Mesenchymal stem cell (in vitro differentiated cells and primary cell): ENCODE data around the gene ASL. TPM values are rescaled to one million over a fixed set of nuclear protein-coding genes. Genes with fewer than 3 reads are reported as not detected.
"Not testable (repeated sequence)": the region's sequence is repeated elsewhere in the genome, so short reads cannot be mapped to it uniquely, and the experiment has no call there.

Source experiments
- DNase-seq: peaks from one replicate; pipeline ENCODE4 v3.0.0-alpha.2; 2013
- H2AFZ ChIP-seq: one replicate; pipeline ENCODE4 v1.6.1; 2013; ENCODE audit warnings: low read depth, mild to moderate bottlenecking, control low read depth, inconsistent platforms, low read length, moderate library complexity
- H2AK5ac ChIP-seq: 2 replicates; pipeline ENCODE4 v1.6.1; 2013; ENCODE audit warnings: low read length, moderate library complexity, mild to moderate bottlenecking, inconsistent platforms; ENCODE audit not compliant: severe bottlenecking
- H2BK120ac ChIP-seq: one replicate; pipeline ENCODE4 v1.6.1; 2013; ENCODE audit warnings: low read depth, mild to moderate bottlenecking, inconsistent platforms, low read length, moderate library complexity
- H2BK12ac ChIP-seq, 2 experiments: one replicate each; pipeline ENCODE4 v1.6.1; 2013; ENCODE audit warnings: inconsistent platforms in 2 of 2, low read length in 2 of 2, mild to moderate bottlenecking in 2 of 2, moderate library complexity in 2 of 2, control low read depth in 1 of 2
- H2BK15ac ChIP-seq: one replicate; pipeline ENCODE4 v1.6.1; 2013; ENCODE audit warnings: mild to moderate bottlenecking, low read depth, inconsistent platforms; ENCODE audit not compliant: poor library complexity, severe bottlenecking
- H2BK5ac ChIP-seq: 2 replicates; pipeline ENCODE4 v1.6.1; 2013; ENCODE audit warnings: low read depth, mild to moderate bottlenecking, low read length, control low read depth, inconsistent platforms; ENCODE audit not compliant: poor library complexity, severe bottlenecking
- H3K14ac ChIP-seq, 2 experiments: one replicate each; pipeline ENCODE4 v1.6.1; 2013; ENCODE audit warnings: inconsistent platforms in 2 of 2, low read length in 2 of 2, control low read depth in 1 of 2, mild to moderate bottlenecking in 1 of 2, moderate library complexity in 1 of 2
- H3K18ac ChIP-seq, 2 experiments: one replicate each; pipeline ENCODE4 v1.6.1; 2013; ENCODE audit warnings: inconsistent platforms in 2 of 2, low read length in 2 of 2, control low read depth in 1 of 2, low read depth in 1 of 2, mild to moderate bottlenecking in 1 of 2
- H3K23ac ChIP-seq, 2 experiments: one replicate each; pipeline ENCODE4 v1.6.1; 2013; ENCODE audit warnings: inconsistent platforms in 2 of 2, low read length in 2 of 2, mild to moderate bottlenecking in 2 of 2, moderate library complexity in 2 of 2, control low read depth in 1 of 2
- H3K27ac ChIP-seq: 2 replicates; pipeline ENCODE4 v1.5.1; 2013; ENCODE audit warnings: mild to moderate bottlenecking, moderate library complexity, low read length, control low read depth, inconsistent platforms; ENCODE audit not compliant: poor library complexity, severe bottlenecking
- H3K27me3 ChIP-seq, 2 experiments: 2 replicates each; pipeline versions ENCODE4 v1.6.1 to v1.7.0; 2013; ENCODE audit warnings: low read length in 2 of 2, mild to moderate bottlenecking in 2 of 2, moderate library complexity in 2 of 2, control low read depth in 1 of 2, inconsistent platforms in 1 of 2; ENCODE audit not compliant: control insufficient read depth in 1 of 2, insufficient read depth in 1 of 2
- H3K36me3 ChIP-seq, 2 experiments: 2 replicates each; pipeline versions ENCODE4 v1.6.1 to v1.7.0; 2013; ENCODE audit warnings: low read length in 2 of 2, control low read depth in 1 of 2, inconsistent platforms in 1 of 2, low read depth in 1 of 2, mild to moderate bottlenecking in 1 of 2; ENCODE audit not compliant: insufficient read depth in 2 of 2, control insufficient read depth in 1 of 2
- H3K4ac ChIP-seq, 2 experiments: one replicate each; pipeline ENCODE4 v1.6.1; 2013; ENCODE audit warnings: inconsistent platforms in 2 of 2, low read length in 2 of 2, mild to moderate bottlenecking in 2 of 2, moderate library complexity in 2 of 2, control low read depth in 1 of 2, low read depth in 1 of 2
- H3K4me1 ChIP-seq: 2 replicates; pipeline ENCODE4 v1.6.1; 2013; ENCODE audit warnings: low read depth, low read length, control low read depth; ENCODE audit not compliant: control insufficient read depth, insufficient read depth
- H3K4me2 ChIP-seq: 2 replicates; pipeline ENCODE4 v1.6.1; 2013; ENCODE audit warnings: low read length, mild to moderate bottlenecking, inconsistent platforms; ENCODE audit not compliant: poor library complexity, severe bottlenecking
- H3K4me3 ChIP-seq, 2 experiments: 2 replicates each; pipeline versions ENCODE4 v1.5.1 to v1.7.0; 2013; ENCODE audit warnings: low read length in 2 of 2, mild to moderate bottlenecking in 2 of 2, control low read depth in 1 of 2, low read depth in 1 of 2; ENCODE audit not compliant: insufficient read depth in 1 of 2
- H3K79me1 ChIP-seq: replicated peaks from 2 replicates; pipeline ENCODE4 v1.6.1; 2013; ENCODE audit warnings: mild to moderate bottlenecking, control low read depth, low read length, inconsistent platforms; ENCODE audit not compliant: poor library complexity, severe bottlenecking
- H3K9ac ChIP-seq: 2 replicates; pipeline ENCODE4 v1.7.0; 2013; ENCODE audit warnings: mild to moderate bottlenecking, low read length, moderate library complexity
- H3K9me3 ChIP-seq: 2 replicates; pipeline ENCODE4 v1.7.0; 2013; ENCODE audit warnings: mild to moderate bottlenecking, low read length; ENCODE audit not compliant: control insufficient read depth
- H4K8ac ChIP-seq: one replicate; pipeline ENCODE4 v1.6.1; 2013; ENCODE audit warnings: inconsistent platforms, mild to moderate bottlenecking, low read length, moderate library complexity
- H4K91ac ChIP-seq: one replicate; pipeline ENCODE4 v1.6.1; 2013; ENCODE audit warnings: mild to moderate bottlenecking, low read length, inconsistent platforms
- WGBS: methylation state at CpG from one replicate; pipeline ENCODE4 v1.1.7; 2013; ENCODE audit warnings: mixed read lengths; 5-methylcytosine and 5-hydroxymethylcytosine counted together
- polyA plus RNA-seq, 2 experiments: library from polyadenylated mRNA; stranded (reverse); fragments of 200-250 nt; gene quantifications; one replicate each; pipeline ENCODE4 v1.2.3, GENCODE V29; 2013

Gene ASL
- 18.9 TPM for polyA plus RNA-seq (2013, experiment 1 of 2)
- 18.4 TPM for polyA plus RNA-seq (2013, experiment 2 of 2)

- H2AK5ac ChIP-seq, result no peak within 1 kb of the TSS
- WGBS, result under 1% methylated on average over 67 of the region's 67 CpGs
Measured at GRCh38 chr7:66075590-66076461, at the start of gene ASL. Gene ASL, plus strand, starts transcription at chr7:66075819. Its CDS starts 263 bp downstream, at chr7:66076082.

DNA sequence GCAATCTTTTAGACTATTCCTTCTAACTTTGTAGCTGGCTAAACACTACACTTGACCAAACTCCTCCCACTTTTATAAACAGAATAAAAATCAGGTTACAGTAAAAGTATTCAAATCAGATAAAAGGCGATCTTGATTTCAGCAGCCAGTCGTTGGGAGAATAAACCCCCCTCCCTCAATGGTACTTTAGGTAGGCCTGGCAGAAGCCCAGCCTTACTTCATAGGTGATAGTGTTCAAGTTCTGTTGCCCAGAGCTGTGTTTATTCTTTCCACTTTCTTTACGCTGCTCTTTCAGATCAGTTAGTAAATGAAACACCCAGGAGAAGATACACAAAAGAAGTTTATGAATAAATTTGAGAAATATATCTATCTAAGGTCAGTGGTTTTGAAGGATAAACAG, 47.3 kb upstream of the ASL start:
- H2BK120ac ChIP-seq, H3K23ac ChIP-seq, H3K27ac ChIP-seq, H3K27me3 ChIP-seq, H2BK15ac ChIP-seq, H3K4me3 ChIP-seq, H4K8ac ChIP-seq, H2BK5ac ChIP-seq, H2BK12ac ChIP-seq, H3K79me1 ChIP-seq, H3K4me1 ChIP-seq, DNase-seq, H4K91ac ChIP-seq, H3K14ac ChIP-seq, H3K18ac ChIP-seq, H2AK5ac ChIP-seq, H3K36me3 ChIP-seq, H3K9ac ChIP-seq, H3K4ac ChIP-seq, H3K4me2 ChIP-seq, H3K9me3 ChIP-seq: not testable (repeated sequence)
- H2AFZ ChIP-seq, result peak overlapping the region; percentile 1
- WGBS, result 58% methylated on average over 2 of the region's 3 CpGs

More at GRCh38 chr7:66075590-66076461, at the start of gene ASL:
- Histone ChIP-seq H3K9me3 (no peaks in the 10 kb centered on the region), H4K91ac (no peak within 1 kb of the TSS), H3K4me1 (peaks cover 16% of the 10 kb centered on the region), H3K27ac (no peak within 1 kb of the TSS), H2BK15ac (peak within 1 kb of the TSS; percentile 64), H3K27me3 (no peaks in the 10 kb centered on the region), H3K9ac (peak within 1 kb of the TSS; percentile 90), H3K4me2 (peak within 1 kb of the TSS; percentile 89), H3K4ac (no peak within 1 kb of the TSS), H3K18ac (peak within 1 kb of the TSS; percentile 69 to 80), H3K14ac (peak within 1 kb of the TSS in 1 of 2 experiments; percentile 83), H4K8ac (peak within 1 kb of the TSS; percentile 46), H3K23ac (peak within 1 kb of the TSS in 1 of 2 experiments; percentile 79), H3K4me3 (peak within 1 kb of the TSS; percentile 88 to 90), H2BK12ac (peak within 1 kb of the TSS; percentile 71 to 87), H2BK120ac (no peak within 1 kb of the TSS), H3K36me3 (peaks cover 7 to 14% of the 10 kb centered on the region in 2 experiments), H2AFZ (peak within 1 kb of the TSS; percentile 94), H3K79me1 (peaks cover 32% of the 10 kb centered on the region), H2BK5ac (no peak within 1 kb of the TSS)
- peak; percentile 94 for DNase-seq

GRCh38 chr7:66033471-66034385, 41.9 kb upstream of the ASL start:
- no peaks in the 10 kb centered on the region for H3K9me3 ChIP-seq
- no peak overlapping the region for H2BK12ac ChIP-seq
- no peak overlapping the region for H3K4me2 ChIP-seq
- H2AFZ ChIP-seq, result no peak overlapping the region
- H3K4me3 ChIP-seq, result no peak overlapping the region
- no peak overlapping the region for H2AK5ac ChIP-seq
- no peak overlapping the region for H3K27ac ChIP-seq
- peak overlapping the region; percentile 69 for H4K8ac ChIP-seq
- H3K4me1 ChIP-seq, result no peaks in the 10 kb centered on the region
- no peak for DNase-seq
- H3K36me3 ChIP-seq, result no peaks in the 10 kb centered on the region
- no peak overlapping the region for H3K23ac ChIP-seq
- peak overlapping the region; percentile 38 for H3K9ac ChIP-seq
- H3K14ac ChIP-seq, result no peak overlapping the region
- H2BK15ac ChIP-seq, result no peak overlapping the region
- H3K4ac ChIP-seq, result no peak overlapping the region
- H2BK5ac ChIP-seq, result no peak overlapping the region
- no peak overlapping the region for H3K18ac ChIP-seq
- H4K91ac ChIP-seq, result no peak overlapping the region
- WGBS, result 100% methylated on average over 4 of the region's 7 CpGs
- no peak overlapping the region for H2BK120ac ChIP-seq
- H3K79me1 ChIP-seq, result no peaks in the 10 kb centered on the region
- no peaks in the 10 kb centered on the region for H3K27me3 ChIP-seq
